NT2/D1 (cell line): Measurements from ENCODE around the gene HOXB8.
A peak's percentile ranks its signal among the peaks of the same experiment; 100 is the strongest.

Experiments used
- SUZ12 ChIP-seq: IDR thresholded peaks from 2 replicates; pipeline ENCODE4 v1.6.1; 2011; ENCODE audit not compliant: insufficient read length, insufficient read depth; ENCODE audit errors: extremely low read depth
- YY1 ChIP-seq: IDR thresholded peaks from 2 replicates; pipeline ENCODE4 v1.6.1; 2011; ENCODE audit not compliant: insufficient read length, insufficient read depth
- ZNF274 ChIP-seq: IDR thresholded peaks from 2 replicates; pipeline ENCODE4 v1.6.1; 2011; ENCODE audit warnings: mild to moderate bottlenecking, low read depth, low read length

- TF ChIP-seq ZNF274, result no peak
- peak; percentile 58 for TF ChIP-seq SUZ12
- no peak for TF ChIP-seq YY1
These were observed 23.0 kb downstream of the HOXB8 start for GRCh38 chr17:48592057-48592514.
